MM.1S (cell line): ENCODE results near the gene FBXO34.

Experiments
- EZH2 ChIP-seq: fragments of 300-600 bp; sonication (generic); optimal IDR thresholded peaks from 2 replicates; pipeline ENCODE3; 2017; ENCODE audit warnings: low read depth, mild to moderate bottlenecking, antibody characterized with exemption, low read length, mixed read lengths
- EZH2phosphoT487 ChIP-seq: fragments of 300-600 bp; sonication (generic); IDR thresholded peaks from 2 replicates; pipeline ENCODE4 v1.6.1; 2018; ENCODE audit warnings: antibody characterized with exemption, low read length
- TF ChIP-seq, protein P1 (sequence below): fragments of 300-600 bp; sonication (generic); IDR thresholded peaks from 2 replicates; pipeline ENCODE4 v1.5.1; 2016; ENCODE audit warnings: antibody characterized with exemption, low read length, mixed read lengths

DNA sequence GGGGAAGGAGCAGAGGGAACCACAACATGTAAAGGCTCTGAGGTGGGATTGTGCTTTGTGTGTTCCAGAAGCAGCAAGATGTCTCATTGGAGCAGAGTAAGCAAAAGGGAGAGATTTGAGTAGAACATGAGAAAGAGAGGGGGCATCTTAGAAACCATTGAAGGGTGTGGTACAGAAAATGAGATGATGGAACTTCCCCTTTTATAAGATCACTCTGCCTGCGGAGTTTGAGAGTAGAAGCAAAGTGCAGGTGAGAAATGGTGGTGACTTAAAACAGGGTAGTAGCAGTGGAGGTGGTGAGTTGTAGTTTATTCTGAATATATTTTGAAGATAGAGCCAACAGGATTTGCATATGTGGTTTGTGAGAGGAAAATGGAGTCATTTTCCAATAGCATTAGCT is 56.0 kb downstream of the FBXO34 start:
- TF ChIP-seq, protein P1, sequence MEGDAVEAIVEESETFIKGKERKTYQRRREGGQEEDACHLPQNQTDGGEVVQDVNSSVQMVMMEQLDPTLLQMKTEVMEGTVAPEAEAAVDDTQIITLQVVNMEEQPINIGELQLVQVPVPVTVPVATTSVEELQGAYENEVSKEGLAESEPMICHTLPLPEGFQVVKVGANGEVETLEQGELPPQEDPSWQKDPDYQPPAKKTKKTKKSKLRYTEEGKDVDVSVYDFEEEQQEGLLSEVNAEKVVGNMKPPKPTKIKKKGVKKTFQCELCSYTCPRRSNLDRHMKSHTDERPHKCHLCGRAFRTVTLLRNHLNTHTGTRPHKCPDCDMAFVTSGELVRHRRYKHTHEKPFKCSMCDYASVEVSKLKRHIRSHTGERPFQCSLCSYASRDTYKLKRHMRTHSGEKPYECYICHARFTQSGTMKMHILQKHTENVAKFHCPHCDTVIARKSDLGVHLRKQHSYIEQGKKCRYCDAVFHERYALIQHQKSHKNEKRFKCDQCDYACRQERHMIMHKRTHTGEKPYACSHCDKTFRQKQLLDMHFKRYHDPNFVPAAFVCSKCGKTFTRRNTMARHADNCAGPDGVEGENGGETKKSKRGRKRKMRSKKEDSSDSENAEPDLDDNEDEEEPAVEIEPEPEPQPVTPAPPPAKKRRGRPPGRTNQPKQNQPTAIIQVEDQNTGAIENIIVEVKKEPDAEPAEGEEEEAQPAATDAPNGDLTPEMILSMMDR: no peak
- TF ChIP-seq EZH2 (no peak), EZH2phosphoT487 (no peak)
